Measurements from ENCODE around the gene KLK2. TPM values are rescaled to one million over a fixed set of nuclear protein-coding genes. Genes with fewer than 3 reads are reported as not detected.

KLK2 gene
- total and polyA plus RNA-seq, 10 donors: 0.37 to 1.2 (median 0.65) TPM; not detected in 5

GRCh38 chr19:50902640-50903039 is 29.4 kb downstream of the KLK2 start:
- Histone ChIP-seq H3K27me3 (replicated peaks in 1 of 7) (peaks cover 0 to 59% (median 7%) of the 10 kb centered on the region in 7 donors), H3K4me3 (no peak overlapping the region), H3K36me3 (no peaks in the 10 kb centered on the region), H3K4me1 (no peaks in the 10 kb centered on the region), H3K27ac (no peak overlapping the region), H3K9me3 (no peaks in the 10 kb centered on the region)
- 67 to 79% (median 73%) methylated on average over 3 to 4 of the region's 4 CpGs for WGBS, 5 donors
- DNase-seq: no peak
- TF ChIP-seq CTCF (IDR thresholded peaks at IDR 0.05 in 8 of 11, conservative IDR thresholded peaks at IDR 0.05 in 3 of 11): no peak
- no peak for TF ChIP-seq POLR2AphosphoS5 (IDR thresholded peaks at IDR 0.05)
- no peak for TF ChIP-seq POLR2A (IDR thresholded peaks at IDR 0.05)
- intact Hi-C loops (cut with DNase I; ENCODE audit: low total_unique reads): no loop called here

GRCh38 chr19:50906217-50906616 is 33.0 kb downstream of the KLK2 start:
- intact Hi-C loops (cut with DNase I; ENCODE audit: low total_unique reads): no loop called here
- Histone ChIP-seq H3K36me3 (no peaks in the 10 kb centered on the region), H3K27me3 (replicated peaks in 1 of 7) (peaks cover 0 to 76% (median 28%) of the 10 kb centered on the region in 7 donors), H3K4me3 (no peak overlapping the region), H3K27ac (no peak overlapping the region), H3K4me1 (peaks cover 0 to 9% (median 0%) of the 10 kb centered on the region in 6 donors), H3K9me3 (no peaks in the 10 kb centered on the region)
- WGBS, 5 donors: 11 to 21% (median 14%) methylated on average over 5 of the region's 5 CpGs
- TF ChIP-seq CTCF (IDR thresholded peaks at IDR 0.05 in 8 of 11, conservative IDR thresholded peaks at IDR 0.05 in 3 of 11) (peak in 5 of 11 experiments; percentile 14 to 43 (median 22)), POLR2A (IDR thresholded peaks at IDR 0.05) (no peak)
- DNase-seq: no peak

- H3K9me3 ChIP-seq: no peaks in the 10 kb centered on the region
- intact Hi-C loops (cut with DNase I; ENCODE audit: low total_unique reads): no loop called here
- no peaks in the 10 kb centered on the region for H3K36me3 ChIP-seq
- H3K4me3 ChIP-seq: no peak overlapping the region
- TF ChIP-seq POLR2AphosphoS5 (IDR thresholded peaks at IDR 0.05) (no peak), CTCF (IDR thresholded peaks at IDR 0.05 in 8 of 11, conservative IDR thresholded peaks at IDR 0.05 in 3 of 11) (no peak), POLR2A (IDR thresholded peaks at IDR 0.05) (no peak)
- 58 to 74% (median 65%) methylated on average over 12 to 25 of the region's 25 CpGs for WGBS, 5 donors
- peaks cover 0 to 9% (median 0%) of the 10 kb centered on the region in 6 donors for H3K4me1 ChIP-seq
- no peak for DNase-seq
- peaks cover 0 to 92% (median 40%) of the 10 kb centered on the region in 7 donors for H3K27me3 ChIP-seq (replicated peaks in 1 of 7)
- no peak overlapping the region for H3K27ac ChIP-seq
Measured at GRCh38 chr19:50908336-50908735, 35.1 kb downstream of the KLK2 start.

GRCh38 chr19:50909240-50910070 is 36.2 kb downstream of the KLK2 start:
- Histone ChIP-seq H3K36me3 (no peaks in the 10 kb centered on the region), H3K9me3 (no peaks in the 10 kb centered on the region), H3K27ac (no peak overlapping the region), H3K4me3 (peak overlapping the region in 3 of 8 donors; percentile 10 to 46 (median 20)), H3K27me3 (replicated peaks in 1 of 7) (peaks cover 0 to 89% (median 40%) of the 10 kb centered on the region in 7 donors), H3K4me1 (peaks cover 0 to 9% (median 0%) of the 10 kb centered on the region in 6 donors)
- TF ChIP-seq POLR2AphosphoS5 (IDR thresholded peaks at IDR 0.05): no peak
- TF ChIP-seq CTCF (IDR thresholded peaks at IDR 0.05 in 8 of 11, conservative IDR thresholded peaks at IDR 0.05 in 3 of 11): no peak
- TF ChIP-seq POLR2A (IDR thresholded peaks at IDR 0.05): no peak
- intact Hi-C loops (cut with DNase I; ENCODE audit: low total_unique reads): no loop called here
- WGBS, 5 donors: 4 to 12% (median 5%) methylated on average over 29 to 36 of the region's 36 CpGs
- no peak for DNase-seq

Measured in spleen (tissue), 11 donors.